MCF 10A (cell line): Measurements from ENCODE around the gene LMO2. TPM values are rescaled to one million over a fixed set of nuclear protein-coding genes. Genes with fewer than 3 reads are reported as not detected.

Experiments used
- BruUV-seq: library from RNA; stranded (reverse); fragments of 400-500 nt; replicated peaks from 2 replicates; lab custom pipeline; 2021; lab: Mats Ljungman, UMichigan
- CTCF ChIA-PET: fragments of 300-600 bp; sonication (Branson Sonifier 250); formaldehyde crosslinking; extraction: SDS; loops from one replicate; lab custom pipeline; 2021; ENCODE audit warnings: antibody characterized with exemption, inconsistent platforms; lab: Yijun Ruan, JAX
- POLR2A ChIA-PET: fragments of 300-600, 350-650 bp; sonication (Branson Sonifier 250); formaldehyde crosslinking; extraction: SDS; loops from one replicate; lab custom pipeline; 2020; ENCODE audit warnings: antibody characterized with exemption, inconsistent platforms; lab: Yijun Ruan, JAX
- DNase-seq: peaks from one replicate; pipeline ENCODE4 v3.0.0-alpha.2; 2018; ENCODE audit not compliant: unreplicated experiment
- H3K27ac Mint-ChIP-seq: one replicate; pipeline ENCODE4 v1.8.0; 2022; ENCODE audit warnings: mild to moderate bottlenecking, low read depth, mixed read lengths; ENCODE audit not compliant: unreplicated experiment
- H3K27me3 Mint-ChIP-seq: one replicate; pipeline ENCODE4 v1.8.0; 2022; ENCODE audit warnings: mixed read lengths; ENCODE audit not compliant: insufficient read depth, unreplicated experiment
- H3K36me3 Mint-ChIP-seq: one replicate; pipeline ENCODE4 v1.8.0; 2022; ENCODE audit warnings: mild to moderate bottlenecking, moderate library complexity, mixed read lengths; ENCODE audit not compliant: insufficient read depth, unreplicated experiment
- H3K4me1 Mint-ChIP-seq: one replicate; pipeline ENCODE4 v1.8.0; 2022; ENCODE audit warnings: mixed read lengths; ENCODE audit not compliant: insufficient read depth, unreplicated experiment
- H3K4me3 Mint-ChIP-seq: one replicate; pipeline ENCODE4 v1.8.0; 2022; ENCODE audit warnings: mild to moderate bottlenecking, moderate library complexity, mixed read lengths; ENCODE audit not compliant: unreplicated experiment
- H3K9me3 Mint-ChIP-seq: one replicate; pipeline ENCODE4 v1.8.0; 2022; ENCODE audit warnings: mixed read lengths; ENCODE audit not compliant: unreplicated experiment
- intact Hi-C: fragments of 100-400 bp; cut with micrococcal nuclease; formaldehyde crosslinking; loops from 2 replicates; pipeline ENCODE4 v1.14.1; 2022
- total RNA-seq: library from RNA; stranded (reverse); gene quantifications from 2 replicates; pipeline ENCODE4 v1.2.3, GENCODE V29; 2022
- TF ChIP-seq, protein P1 (sequence below): fragments of 200-600 bp; IDR thresholded peaks from one replicate; pipeline ENCODE4 v1.8.0; 2022; ENCODE audit warnings: antibody characterized with exemption, mild to moderate bottlenecking; ENCODE audit not compliant: unreplicated experiment

LMO2 gene
- total RNA-seq, 1 experiment from 2014 or later = 0.89 TPM

DNA sequence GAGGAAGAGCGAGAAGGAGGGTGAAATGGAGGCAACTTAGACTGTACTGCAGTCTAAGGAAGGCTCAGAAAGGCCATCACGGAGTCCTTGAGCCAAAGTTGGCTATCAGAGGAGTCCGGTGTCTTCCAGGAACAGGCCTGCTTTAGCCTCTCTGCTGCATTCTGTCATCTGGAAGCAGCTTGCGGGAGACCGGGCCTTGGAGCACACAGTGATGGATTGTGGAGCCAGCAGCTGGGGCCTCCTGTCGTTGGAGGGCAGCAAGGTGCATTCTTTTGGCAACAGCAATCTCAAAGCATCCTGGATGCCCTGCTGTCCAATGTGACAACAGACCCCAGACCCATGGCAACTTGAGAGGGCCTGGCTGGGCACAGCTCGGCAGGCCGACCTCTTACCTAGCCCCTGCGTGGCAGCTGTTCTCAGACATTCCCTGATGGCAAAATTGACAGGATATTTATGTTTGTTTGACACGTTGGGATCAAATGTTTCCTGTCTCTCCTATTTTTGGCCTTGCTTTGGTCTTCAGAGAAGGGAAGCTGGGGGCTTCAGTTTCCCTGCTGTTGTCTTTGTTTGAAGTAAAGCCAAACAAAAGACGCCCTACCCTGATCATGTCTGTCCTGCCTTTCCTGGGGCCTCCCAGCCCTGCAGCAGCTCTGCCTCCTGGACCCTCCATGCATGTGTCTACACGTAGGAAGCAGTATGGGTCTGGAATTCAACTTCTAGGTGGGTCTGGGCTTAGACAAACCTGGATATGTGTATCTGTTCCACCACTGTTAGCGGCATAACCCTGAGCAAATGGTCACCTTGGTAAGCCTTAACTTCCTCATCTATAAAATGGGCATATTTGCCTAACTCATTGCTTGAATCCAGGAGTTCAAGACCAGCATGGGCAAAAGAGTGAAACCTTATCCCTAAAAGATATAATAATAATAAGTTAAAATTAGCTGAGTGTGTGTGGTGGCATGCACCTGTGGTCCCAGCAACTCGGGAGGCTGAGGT is 43.9 kb upstream of the LMO2 start:
- no TSS peak for BruUV-seq
- no peak overlapping the region for H3K4me3 Mint-ChIP-seq
- H3K27me3 Mint-ChIP-seq = no peaks in the 10 kb centered on the region
- intact Hi-C loops = no loop called here
- H3K36me3 Mint-ChIP-seq = no peaks in the 10 kb centered on the region
- ChIA-PET POLR2A (no interaction called here), CTCF (interaction anchor here (0.6 to 1.6 kb wide), 5 partner anchors 12 to 1551 kb away, joined by 3 to 4 read pairs (median 3); no protein-coding TSS in a partner anchor)
- DNase-seq = no peak
- peaks cover 6% of the 10 kb centered on the region for H3K4me1 Mint-ChIP-seq
- no peak overlapping the region for H3K27ac Mint-ChIP-seq
- TF ChIP-seq, protein P1, sequence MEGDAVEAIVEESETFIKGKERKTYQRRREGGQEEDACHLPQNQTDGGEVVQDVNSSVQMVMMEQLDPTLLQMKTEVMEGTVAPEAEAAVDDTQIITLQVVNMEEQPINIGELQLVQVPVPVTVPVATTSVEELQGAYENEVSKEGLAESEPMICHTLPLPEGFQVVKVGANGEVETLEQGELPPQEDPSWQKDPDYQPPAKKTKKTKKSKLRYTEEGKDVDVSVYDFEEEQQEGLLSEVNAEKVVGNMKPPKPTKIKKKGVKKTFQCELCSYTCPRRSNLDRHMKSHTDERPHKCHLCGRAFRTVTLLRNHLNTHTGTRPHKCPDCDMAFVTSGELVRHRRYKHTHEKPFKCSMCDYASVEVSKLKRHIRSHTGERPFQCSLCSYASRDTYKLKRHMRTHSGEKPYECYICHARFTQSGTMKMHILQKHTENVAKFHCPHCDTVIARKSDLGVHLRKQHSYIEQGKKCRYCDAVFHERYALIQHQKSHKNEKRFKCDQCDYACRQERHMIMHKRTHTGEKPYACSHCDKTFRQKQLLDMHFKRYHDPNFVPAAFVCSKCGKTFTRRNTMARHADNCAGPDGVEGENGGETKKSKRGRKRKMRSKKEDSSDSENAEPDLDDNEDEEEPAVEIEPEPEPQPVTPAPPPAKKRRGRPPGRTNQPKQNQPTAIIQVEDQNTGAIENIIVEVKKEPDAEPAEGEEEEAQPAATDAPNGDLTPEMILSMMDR = no peak
- peaks cover 11% of the 10 kb centered on the region for H3K9me3 Mint-ChIP-seq

DNA sequence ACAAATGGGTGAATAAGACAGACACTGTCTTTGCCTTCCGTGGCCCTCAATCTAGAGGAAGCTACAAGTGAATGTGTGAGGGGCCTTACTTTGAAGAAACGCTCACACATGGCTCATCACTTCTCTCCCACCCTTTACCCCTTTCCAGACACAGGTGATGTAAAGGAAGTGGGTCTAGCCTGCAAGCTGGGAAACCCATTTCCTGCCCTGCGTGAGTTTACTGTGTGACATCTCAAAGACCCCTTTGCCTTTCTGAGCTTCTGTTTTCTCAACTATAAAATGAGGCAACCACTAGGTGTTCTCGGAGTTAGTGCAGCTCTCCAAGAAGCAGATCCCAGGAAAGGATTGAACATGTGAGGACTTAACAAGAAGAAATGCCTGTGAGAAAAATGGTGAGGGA is 43.1 kb upstream of the LMO2 start:
- peaks cover 10% of the 10 kb centered on the region for H3K4me1 Mint-ChIP-seq
- no peak overlapping the region for H3K4me3 Mint-ChIP-seq
- TF ChIP-seq, protein P1 = no peak
- ChIA-PET POLR2A (interaction anchor here (0.9 kb wide), 1 partner anchor 71 kb away, joined by 3 read pairs; no protein-coding TSS in a partner anchor), CTCF (interaction anchor here (0.6 to 1.6 kb wide), 5 partner anchors 12 to 154 kb away, joined by 3 to 4 read pairs (median 3); no protein-coding TSS in a partner anchor)
- no TSS peak for BruUV-seq
- no peaks in the 10 kb centered on the region for H3K27me3 Mint-ChIP-seq
- H3K36me3 Mint-ChIP-seq = no peaks in the 10 kb centered on the region
- no peak for DNase-seq
- no peak overlapping the region for H3K27ac Mint-ChIP-seq
- H3K9me3 Mint-ChIP-seq = peaks cover 11% of the 10 kb centered on the region
- intact Hi-C loops = no loop called here

DNA sequence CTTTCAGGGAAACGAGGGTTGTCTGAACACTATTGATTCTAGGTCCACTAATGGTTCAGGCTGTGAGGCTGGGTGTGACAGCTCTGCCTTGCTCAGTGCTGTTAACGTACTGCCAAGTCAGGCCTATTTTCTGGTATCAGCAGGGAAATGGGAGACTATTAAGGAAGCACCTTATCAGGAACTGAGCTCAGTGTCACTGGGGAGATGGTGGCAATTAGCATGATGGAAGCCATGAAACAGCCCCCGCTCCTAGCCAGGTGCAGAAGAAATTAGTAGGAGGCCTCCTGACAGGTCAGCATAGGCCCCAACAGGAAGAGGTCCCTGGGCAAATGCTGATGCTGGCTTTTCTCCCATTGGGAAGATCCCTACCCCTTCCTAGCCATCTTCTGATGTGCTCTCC is 42.6 kb upstream of the LMO2 start:
- TF ChIP-seq, protein P1 = no peak
- DNase-seq = no peak
- intact Hi-C loops = no loop called here
- H3K27ac Mint-ChIP-seq = no peak overlapping the region
- BruUV-seq = no TSS peak
- ChIA-PET POLR2A (interaction anchor here (0.9 kb wide), 1 partner anchor 71 kb away, joined by 3 read pairs; no protein-coding TSS in a partner anchor), CTCF (interaction anchor here (0.6 to 1.6 kb wide), 4 partner anchors 21 to 154 kb away, joined by 3 to 4 read pairs (median 4); no protein-coding TSS in a partner anchor)
- no peaks in the 10 kb centered on the region for H3K27me3 Mint-ChIP-seq
- H3K36me3 Mint-ChIP-seq = no peaks in the 10 kb centered on the region
- H3K4me1 Mint-ChIP-seq = peaks cover 12% of the 10 kb centered on the region
- no peak overlapping the region for H3K4me3 Mint-ChIP-seq
- peaks cover 11% of the 10 kb centered on the region for H3K9me3 Mint-ChIP-seq

DNA sequence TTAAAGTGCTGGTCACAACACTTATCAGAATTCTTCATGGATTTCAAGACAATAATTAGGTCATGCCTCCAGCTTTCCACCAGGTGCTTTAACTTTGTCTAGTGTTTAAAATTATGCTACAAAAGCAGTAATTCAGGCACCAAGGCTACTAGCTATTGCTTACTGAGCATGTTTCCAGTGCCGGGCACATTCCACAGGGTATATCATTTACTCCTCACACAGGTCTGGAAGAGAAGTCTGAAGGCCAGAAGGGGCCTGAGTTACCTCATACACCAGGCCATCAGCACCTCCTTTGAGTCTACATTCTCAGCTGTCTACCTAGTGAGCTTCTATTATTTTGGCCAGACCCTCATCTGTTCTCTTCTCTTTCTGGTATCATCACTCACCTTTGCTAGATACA is 41.7 kb upstream of the LMO2 start:
- Mint-ChIP-seq H3K27ac (no peak overlapping the region), H3K27me3 (no peaks in the 10 kb centered on the region), H3K9me3 (peaks cover 11% of the 10 kb centered on the region), H3K36me3 (no peaks in the 10 kb centered on the region), H3K4me1 (peaks cover 12% of the 10 kb centered on the region), H3K4me3 (no peak overlapping the region)
- CTCF ChIA-PET = no interaction called here
- DNase-seq = no peak
- TF ChIP-seq, protein P1 = no peak
- POLR2A ChIA-PET = no interaction called here
- intact Hi-C loops = no loop called here
- no TSS peak for BruUV-seq
